22Rv1 (cell line): Measurements from ENCODE around the gene STK39.

Experiments
- ZFX ChIP-seq: fragments of 450-650 bp; IDR thresholded peaks from 2 replicates; pipeline ENCODE4 v1.6.1; 2017; ENCODE audit warnings: antibody characterized with exemption, borderline replicate concordance
- TF ChIP-seq, protein P1 (sequence below): fragments of 450-650 bp; IDR thresholded peaks from 2 replicates; pipeline ENCODE4 v1.5.1; 2017; ENCODE audit warnings: mild to moderate bottlenecking

DNA sequence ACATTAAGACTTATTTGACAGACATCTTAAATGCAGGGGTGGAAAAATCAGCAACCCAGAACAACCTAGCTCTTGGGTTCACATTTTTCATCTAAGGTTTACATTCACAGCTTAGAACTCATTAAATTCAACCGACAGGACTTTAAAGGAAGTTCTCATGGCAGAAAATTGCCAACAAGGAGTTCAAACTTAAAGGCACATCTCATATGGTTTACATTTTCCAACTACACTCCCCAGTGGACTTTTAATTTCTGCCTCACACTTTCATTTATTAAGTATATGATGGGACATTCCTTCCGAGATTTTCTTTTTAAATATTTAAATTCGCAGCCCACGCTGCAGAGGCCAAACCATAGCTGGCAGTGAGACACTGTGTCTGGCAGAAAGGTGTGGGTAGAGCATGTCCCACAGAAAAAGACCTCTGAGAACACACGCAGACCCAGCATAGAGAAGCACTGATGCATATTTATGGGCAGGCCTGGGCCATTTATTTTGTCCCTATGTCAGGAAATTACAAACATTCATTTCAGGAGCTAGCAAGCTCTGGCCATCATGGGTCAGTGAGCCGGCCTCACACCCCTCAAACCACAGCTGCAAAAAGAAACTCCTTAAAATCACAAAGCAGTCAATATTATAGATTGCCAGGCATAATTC lies 46.3 kb downstream of the STK39 start:
- TF ChIP-seq, protein P1, sequence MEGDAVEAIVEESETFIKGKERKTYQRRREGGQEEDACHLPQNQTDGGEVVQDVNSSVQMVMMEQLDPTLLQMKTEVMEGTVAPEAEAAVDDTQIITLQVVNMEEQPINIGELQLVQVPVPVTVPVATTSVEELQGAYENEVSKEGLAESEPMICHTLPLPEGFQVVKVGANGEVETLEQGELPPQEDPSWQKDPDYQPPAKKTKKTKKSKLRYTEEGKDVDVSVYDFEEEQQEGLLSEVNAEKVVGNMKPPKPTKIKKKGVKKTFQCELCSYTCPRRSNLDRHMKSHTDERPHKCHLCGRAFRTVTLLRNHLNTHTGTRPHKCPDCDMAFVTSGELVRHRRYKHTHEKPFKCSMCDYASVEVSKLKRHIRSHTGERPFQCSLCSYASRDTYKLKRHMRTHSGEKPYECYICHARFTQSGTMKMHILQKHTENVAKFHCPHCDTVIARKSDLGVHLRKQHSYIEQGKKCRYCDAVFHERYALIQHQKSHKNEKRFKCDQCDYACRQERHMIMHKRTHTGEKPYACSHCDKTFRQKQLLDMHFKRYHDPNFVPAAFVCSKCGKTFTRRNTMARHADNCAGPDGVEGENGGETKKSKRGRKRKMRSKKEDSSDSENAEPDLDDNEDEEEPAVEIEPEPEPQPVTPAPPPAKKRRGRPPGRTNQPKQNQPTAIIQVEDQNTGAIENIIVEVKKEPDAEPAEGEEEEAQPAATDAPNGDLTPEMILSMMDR: no peak
- no peak for TF ChIP-seq ZFX
